Dendritic cell treated with granulocyte-macrophage colony-stimulating factor and Interleukin-4, amounts not matched to agents 40 ng/mL and 50 ng/mL, for 4 days (primary cell): ENCODE results near the gene PMPCA.
A peak's percentile ranks its signal among the peaks of the same experiment; 100 is the strongest.

Source experiments
- H3K27ac Mint-ChIP-seq: one replicate; pipeline ENCODE4 v1.8.0; 2022; ENCODE audit warnings: mild to moderate bottlenecking, mixed read lengths
- H3K27me3 Mint-ChIP-seq: one replicate; pipeline ENCODE4 v1.8.0; 2022; ENCODE audit warnings: mild to moderate bottlenecking, mixed read lengths
- H3K36me3 Mint-ChIP-seq: one replicate; pipeline ENCODE4 v1.8.0; 2022; ENCODE audit warnings: low read depth, mixed read lengths
- H3K4me1 Mint-ChIP-seq: one replicate; pipeline ENCODE4 v1.8.0; 2022; ENCODE audit warnings: low read depth, mixed read lengths
- H3K4me3 Mint-ChIP-seq: one replicate; pipeline ENCODE4 v1.8.0; 2022; ENCODE audit warnings: mild to moderate bottlenecking, moderate library complexity, mixed read lengths
- H3K9me3 Mint-ChIP-seq: one replicate; pipeline ENCODE4 v1.8.0; 2022; ENCODE audit warnings: mixed read lengths
- intact Hi-C: fragments of 100-400 bp; cut with micrococcal nuclease; formaldehyde crosslinking; loops from one replicate; pipeline ENCODE4 v1.15.0; 2022

The PMPCA gene, protein sequence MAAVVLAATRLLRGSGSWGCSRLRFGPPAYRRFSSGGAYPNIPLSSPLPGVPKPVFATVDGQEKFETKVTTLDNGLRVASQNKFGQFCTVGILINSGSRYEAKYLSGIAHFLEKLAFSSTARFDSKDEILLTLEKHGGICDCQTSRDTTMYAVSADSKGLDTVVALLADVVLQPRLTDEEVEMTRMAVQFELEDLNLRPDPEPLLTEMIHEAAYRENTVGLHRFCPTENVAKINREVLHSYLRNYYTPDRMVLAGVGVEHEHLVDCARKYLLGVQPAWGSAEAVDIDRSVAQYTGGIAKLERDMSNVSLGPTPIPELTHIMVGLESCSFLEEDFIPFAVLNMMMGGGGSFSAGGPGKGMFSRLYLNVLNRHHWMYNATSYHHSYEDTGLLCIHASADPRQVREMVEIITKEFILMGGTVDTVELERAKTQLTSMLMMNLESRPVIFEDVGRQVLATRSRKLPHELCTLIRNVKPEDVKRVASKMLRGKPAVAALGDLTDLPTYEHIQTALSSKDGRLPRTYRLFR

GRCh38 chr9:136410500-136411287 is at the start of gene PMPCA, which contains the start of gene ENTR1:
TSS of gene PMPCA (plus strand) at chr9:136410658. CDS start at chr9:136410669, 11 bp downstream.
TSS of gene ENTR1 (minus strand) at chr9:136410614. CDS start at chr9:136410397, 217 bp downstream.
- peak within 1 kb of the TSS; percentile 88 for H3K4me3 Mint-ChIP-seq
- peak within 1 kb of the TSS; percentile 89 for H3K27ac Mint-ChIP-seq
- H3K9me3 Mint-ChIP-seq = no peaks in the 10 kb centered on the region
- intact Hi-C loops = no loop called here
- peaks cover 86% of the 10 kb centered on the region for H3K36me3 Mint-ChIP-seq
- H3K4me1 Mint-ChIP-seq = peaks cover 37% of the 10 kb centered on the region
- H3K27me3 Mint-ChIP-seq = no peaks in the 10 kb centered on the region

DNA sequence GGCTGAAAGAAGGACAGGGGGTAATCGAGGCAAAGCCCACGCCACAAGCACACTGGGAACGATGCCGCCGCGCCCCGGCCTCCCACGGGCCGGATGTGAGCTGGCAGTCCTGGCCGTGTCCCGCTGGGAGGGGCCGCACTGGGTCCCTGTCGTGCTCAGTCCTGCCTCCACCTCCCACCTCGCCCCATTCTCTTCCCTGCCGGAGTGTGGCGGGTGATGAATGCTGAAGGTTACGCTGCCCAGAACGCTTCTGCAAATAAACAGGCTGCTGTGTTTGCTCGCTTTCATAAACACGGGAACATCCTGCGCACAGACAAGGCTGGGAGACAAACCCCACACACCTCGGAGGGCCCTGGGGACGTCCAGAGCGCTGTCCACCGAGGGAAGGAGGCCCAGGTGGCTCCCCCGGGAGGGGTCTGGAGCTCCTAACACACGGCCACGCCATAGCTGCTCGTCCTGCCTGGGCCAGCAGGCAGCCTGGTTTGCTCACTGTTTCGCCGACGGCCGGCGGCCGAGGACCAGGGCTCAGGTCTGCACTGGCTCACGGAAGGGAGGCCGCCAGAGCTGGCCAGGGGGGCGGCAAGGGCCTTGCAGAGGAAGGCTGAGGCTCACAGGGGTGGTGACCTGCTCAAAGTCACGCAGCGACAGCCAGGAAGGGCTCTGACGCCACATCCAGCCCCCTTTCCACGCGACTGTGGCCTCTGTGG is 49.3 kb upstream of the PMPCA start:
- Mint-ChIP-seq H3K9me3 (no peaks in the 10 kb centered on the region), H3K27me3 (no peaks in the 10 kb centered on the region), H3K27ac (no peak overlapping the region), H3K36me3 (peaks cover 67% of the 10 kb centered on the region), H3K4me1 (peaks cover 34% of the 10 kb centered on the region), H3K4me3 (no peak overlapping the region)
- intact Hi-C loops = no loop called here

DNA sequence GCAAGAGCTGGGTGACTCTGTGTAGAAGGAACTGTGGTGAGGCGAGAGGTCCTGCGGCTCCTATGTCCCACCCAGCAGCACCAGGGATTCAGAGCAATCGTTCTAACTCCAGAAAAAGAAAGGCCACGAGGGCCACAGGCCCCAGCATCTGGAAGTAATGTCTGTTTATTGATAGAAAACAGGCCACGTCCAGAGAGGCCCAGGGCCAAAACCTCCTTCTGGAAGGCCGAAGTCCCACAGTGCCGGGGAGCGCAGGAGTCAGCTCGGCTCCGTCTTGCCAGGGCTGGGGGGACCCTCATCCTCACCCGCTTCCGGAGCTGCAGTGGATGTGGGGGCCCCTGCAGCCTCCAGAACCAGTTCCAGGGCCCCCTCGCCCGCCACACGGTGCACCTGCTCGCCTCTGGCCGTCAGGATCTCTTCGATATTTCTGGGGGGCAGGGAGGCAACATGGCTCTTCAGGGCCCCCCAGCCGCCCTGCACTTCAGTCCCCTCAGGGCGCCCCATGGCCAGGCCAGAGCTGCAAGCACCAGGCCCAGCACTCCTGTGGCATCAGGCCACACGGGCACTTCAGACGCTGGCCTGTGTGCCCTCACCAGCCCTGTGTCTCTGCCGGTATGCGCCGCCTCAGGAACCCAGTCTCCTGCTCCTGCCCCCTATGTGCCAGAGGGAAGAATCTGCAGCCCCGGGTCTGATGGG is 48.6 kb upstream of the PMPCA start:
- intact Hi-C loops = no loop called here
- peaks cover 41% of the 10 kb centered on the region for H3K4me1 Mint-ChIP-seq
- peaks cover 67% of the 10 kb centered on the region for H3K36me3 Mint-ChIP-seq
- H3K9me3 Mint-ChIP-seq = no peaks in the 10 kb centered on the region
- no peaks in the 10 kb centered on the region for H3K27me3 Mint-ChIP-seq
- H3K4me3 Mint-ChIP-seq = no peak overlapping the region
- H3K27ac Mint-ChIP-seq = peak overlapping the region; percentile 81

GRCh38 chr9:136362450-136362784 is 48.0 kb upstream of the PMPCA start:
- Mint-ChIP-seq H3K27me3 (no peaks in the 10 kb centered on the region), H3K27ac (peak overlapping the region; percentile 81), H3K9me3 (no peaks in the 10 kb centered on the region), H3K4me3 (no peak overlapping the region), H3K36me3 (peaks cover 70% of the 10 kb centered on the region), H3K4me1 (peaks cover 46% of the 10 kb centered on the region)
- intact Hi-C loops = no loop called here

DNA sequence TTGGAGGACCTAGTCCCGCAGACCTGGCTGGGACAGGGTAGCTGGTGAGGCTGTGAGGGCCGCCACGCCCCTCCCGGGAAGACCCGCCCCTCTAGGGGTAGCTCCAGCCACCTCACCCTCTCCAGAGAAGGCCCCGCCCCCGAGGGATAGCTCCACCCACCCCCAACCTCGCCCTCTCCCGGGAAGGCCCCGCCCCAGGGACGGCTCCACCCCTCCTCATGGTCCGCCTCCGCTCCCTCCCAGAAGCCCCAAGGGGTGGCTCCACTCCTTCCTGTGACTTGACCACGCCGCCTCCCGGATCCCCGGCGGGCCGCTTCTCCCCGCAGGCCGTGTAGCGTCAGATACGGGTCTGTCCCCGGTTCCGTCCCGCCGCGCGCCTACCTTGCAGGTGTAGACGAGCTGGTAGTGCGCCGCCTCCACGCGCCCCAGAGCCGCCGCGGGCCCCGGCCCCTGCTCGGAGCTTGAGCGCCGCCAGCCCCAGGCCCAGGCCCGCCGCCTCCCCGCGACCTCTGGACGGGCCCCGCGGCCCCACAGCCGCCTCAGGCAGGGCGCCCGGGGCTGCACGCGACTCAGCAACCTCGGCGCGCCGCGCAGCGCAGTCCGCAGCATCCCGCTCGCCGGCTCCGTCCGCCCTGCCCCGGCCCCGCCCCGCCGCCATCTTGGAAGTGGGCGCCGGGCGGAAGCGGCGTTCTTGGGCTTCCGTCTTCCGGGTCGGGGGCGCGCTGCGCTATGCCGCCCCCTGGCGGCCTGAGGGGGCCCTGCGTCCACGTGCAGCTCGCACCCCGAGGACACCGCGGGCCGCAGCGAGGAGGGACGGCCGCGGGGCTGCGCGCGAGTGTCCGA is 47.1 kb upstream of the PMPCA start, which contains the start of gene DNLZ:
Gene DNLZ, minus strand, starts transcription at position 639 of the 843 bp plus-strand sequence. Its CDS starts 30 bp downstream, at position 609.
- Mint-ChIP-seq H3K4me3 (peak within 1 kb of the TSS; percentile 81), H3K9me3 (no peaks in the 10 kb centered on the region), H3K4me1 (peaks cover 55% of the 10 kb centered on the region), H3K27me3 (no peaks in the 10 kb centered on the region), H3K36me3 (peaks cover 76% of the 10 kb centered on the region), H3K27ac (peak within 1 kb of the TSS; percentile 81)
- intact Hi-C loops = loop anchor here (1.0 kb wide), 1 partner anchor 10 kb away; the partner anchor contains the start of gene CARD9

DNA sequence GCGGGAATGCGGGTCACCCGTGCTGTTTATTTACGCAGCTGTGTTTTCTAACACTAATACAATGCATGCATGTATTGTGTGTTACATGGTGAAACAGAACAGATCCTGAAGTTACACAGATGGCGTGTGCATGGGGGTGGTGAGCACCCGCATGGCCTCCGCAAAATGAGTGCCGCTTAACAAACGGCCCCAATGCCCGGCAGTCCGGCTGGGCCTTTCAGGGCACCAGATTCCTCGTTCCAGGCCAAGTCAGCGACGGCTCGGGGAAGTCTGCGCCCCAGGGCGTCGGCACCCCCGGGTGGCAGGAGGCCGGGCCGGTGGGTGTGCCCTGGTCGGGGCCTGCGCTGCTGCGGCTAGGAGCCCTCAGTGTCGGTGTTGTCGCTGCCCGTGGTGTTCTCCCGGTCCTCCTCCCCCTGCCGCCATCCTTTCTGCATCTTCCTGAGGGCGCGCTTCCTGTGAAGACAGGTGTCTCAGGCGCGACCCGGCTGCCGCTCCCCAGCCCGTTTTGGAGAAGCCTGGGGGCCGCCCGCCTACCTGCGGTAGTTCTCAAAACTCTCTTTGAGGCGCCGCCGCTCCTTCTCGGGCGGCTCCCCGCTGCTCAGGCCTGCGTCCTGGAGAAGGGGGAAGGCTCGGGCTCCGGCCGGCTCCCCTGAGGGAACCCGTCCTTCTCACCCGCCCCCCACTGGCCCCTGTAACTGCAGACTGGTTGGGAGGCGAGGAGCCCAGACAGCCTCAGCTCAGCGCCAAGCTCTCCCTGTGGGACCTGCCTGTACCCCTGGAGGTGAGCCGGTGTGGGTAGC is 46.3 kb upstream of the PMPCA start:
- intact Hi-C loops = loop anchor here (1.0 to 2.0 kb wide), 2 partner anchors 9 to 37 kb away; partner anchors contain the start of genes CARD9 and SNAPC4
- Mint-ChIP-seq H3K27ac (peak overlapping the region; percentile 74), H3K9me3 (no peaks in the 10 kb centered on the region), H3K4me1 (peaks cover 58% of the 10 kb centered on the region), H3K27me3 (no peaks in the 10 kb centered on the region), H3K4me3 (peak overlapping the region; percentile 81), H3K36me3 (peaks cover 80% of the 10 kb centered on the region)

GRCh38 chr9:136364942-136365774 is 45.3 kb upstream of the PMPCA start:
- H3K36me3 Mint-ChIP-seq = peaks cover 88% of the 10 kb centered on the region
- H3K4me1 Mint-ChIP-seq = peaks cover 65% of the 10 kb centered on the region
- H3K4me3 Mint-ChIP-seq = peak overlapping the region; percentile 63
- H3K27me3 Mint-ChIP-seq = no peaks in the 10 kb centered on the region
- intact Hi-C loops = loop anchor here (2.0 kb wide), 1 partner anchor 36 kb away; the partner anchor contains the start of gene SNAPC4
- H3K9me3 Mint-ChIP-seq = no peaks in the 10 kb centered on the region
- H3K27ac Mint-ChIP-seq = peak overlapping the region; percentile 83

DNA sequence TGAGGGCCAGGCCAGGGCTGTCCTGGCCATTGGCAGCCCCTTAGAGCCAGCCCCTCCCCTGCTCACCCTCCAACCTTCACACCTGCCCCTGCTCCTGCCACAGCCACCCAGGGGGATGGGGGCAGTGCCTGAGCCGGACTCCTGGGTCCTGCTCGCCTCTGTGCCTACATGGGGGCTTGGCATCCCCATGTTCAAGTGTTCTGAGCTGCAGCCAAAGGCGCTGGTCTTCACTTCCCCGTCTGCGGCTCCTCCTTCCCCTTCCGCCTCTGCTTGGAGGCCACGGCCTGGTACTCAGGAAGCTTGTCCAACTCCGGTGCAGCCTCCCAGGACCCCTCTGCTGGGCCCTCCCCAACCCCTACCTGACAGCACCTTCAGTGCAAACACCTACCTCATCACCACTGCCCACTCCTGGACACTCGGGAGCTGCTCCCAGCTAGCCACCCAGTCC is 44.7 kb upstream of the PMPCA start:
- intact Hi-C loops = loop anchor here (2.0 kb wide), 1 partner anchor 35 kb away; the partner anchor contains the start of gene SNAPC4
- Mint-ChIP-seq H3K27me3 (no peaks in the 10 kb centered on the region), H3K4me3 (peak overlapping the region; percentile 57), H3K9me3 (no peaks in the 10 kb centered on the region), H3K36me3 (peaks cover 88% of the 10 kb centered on the region), H3K27ac (peak overlapping the region; percentile 83), H3K4me1 (peaks cover 70% of the 10 kb centered on the region)

- H3K9me3 Mint-ChIP-seq = no peaks in the 10 kb centered on the region
- peaks cover 79% of the 10 kb centered on the region for H3K4me1 Mint-ChIP-seq
- intact Hi-C loops = no loop called here
- no peak overlapping the region for H3K4me3 Mint-ChIP-seq
- H3K27me3 Mint-ChIP-seq = no peaks in the 10 kb centered on the region
- H3K27ac Mint-ChIP-seq = peak overlapping the region; percentile 83
- peaks cover 88% of the 10 kb centered on the region for H3K36me3 Mint-ChIP-seq
Measured at GRCh38 chr9:136366826-136367225, 43.6 kb upstream of the PMPCA start.

DNA sequence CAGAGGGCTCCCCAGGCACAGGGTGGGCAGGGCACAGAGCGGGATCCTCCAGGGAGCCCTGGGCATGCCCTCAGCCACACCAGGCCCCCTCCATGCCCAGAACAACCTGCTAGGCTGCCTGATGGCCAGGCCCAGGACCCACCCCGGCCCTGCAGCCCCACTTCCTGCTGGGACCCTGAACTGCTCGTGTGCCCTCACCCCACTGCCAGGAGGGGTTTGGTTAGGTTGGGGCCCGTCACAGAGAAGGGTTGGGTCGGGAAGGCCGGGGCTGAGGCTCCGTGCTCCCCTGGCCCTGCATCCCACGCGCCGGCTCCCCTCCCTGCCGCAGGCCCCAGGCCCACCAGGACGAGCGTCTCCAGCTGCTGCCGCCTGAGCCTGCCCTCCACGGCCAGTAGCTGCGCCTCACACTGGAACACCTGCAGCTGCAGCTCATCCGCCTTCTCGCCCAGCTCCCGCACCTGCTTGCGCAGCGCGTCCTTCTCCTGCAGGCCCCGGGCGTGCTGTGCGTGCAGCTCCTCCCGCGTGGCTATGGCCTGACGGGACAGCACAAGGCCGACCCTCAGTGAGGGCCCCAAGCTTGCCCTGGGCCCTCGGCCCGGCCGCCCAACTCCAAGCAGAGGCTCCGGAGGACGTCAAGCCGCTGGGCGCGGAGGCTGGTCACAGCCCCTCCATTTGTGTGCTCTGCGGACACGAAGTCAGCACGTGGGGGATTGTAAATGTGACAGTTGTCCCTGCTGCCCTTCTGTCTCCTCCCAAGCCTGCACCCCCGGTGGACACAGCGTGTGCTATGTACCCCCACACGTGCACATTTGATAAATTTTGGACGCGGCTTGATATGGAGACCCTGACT is 42.9 kb upstream of the PMPCA start:
- Mint-ChIP-seq H3K27me3 (no peaks in the 10 kb centered on the region), H3K36me3 (peaks cover 88% of the 10 kb centered on the region), H3K4me3 (no peak overlapping the region), H3K4me1 (peaks cover 83% of the 10 kb centered on the region), H3K27ac (peak overlapping the region; percentile 83), H3K9me3 (no peaks in the 10 kb centered on the region)
- intact Hi-C loops = no loop called here
